NOMO-1 treated with DMSO at 0.1 percent for 48 hours (cell line): ENCODE measurements around the gene ATAD3C.
"Not testable (repeated sequence)": the region's sequence is repeated elsewhere in the genome, so short reads cannot be mapped to it uniquely, and the experiment has no call there.

Source experiments
- DNase-seq: peaks from one replicate; lab custom pipeline; 2025; ENCODE audit not compliant: unreplicated experiment; lab: John Stamatoyannopoulos, UW

The ATAD3C gene

GRCh38 chr1:1440262-1441001 lies 9.1 kb upstream of the ATAD3C start:
- DNase-seq, result no peak

GRCh38 chr1:1441002-1441888 lies 8.2 kb upstream of the ATAD3C start:
- peak; percentile 20 for DNase-seq

GRCh38 chr1:1442069-1442770 lies 7.3 kb upstream of the ATAD3C start:
- DNase-seq, result no peak

GRCh38 chr1:1446631-1447030 lies 2.9 kb upstream of the ATAD3C start:
- not testable (repeated sequence) for DNase-seq

- DNase-seq, result not testable (repeated sequence)
Observed at GRCh38 chr1:1450616-1451015, 1.1 kb downstream of the ATAD3C start.

GRCh38 chr1:1451696-1452364 lies 2.3 kb downstream of the ATAD3C start:
- no peak for DNase-seq

GRCh38 chr1:1452365-1452739 lies 2.9 kb downstream of the ATAD3C start:
- DNase-seq, result not testable (repeated sequence)

- no peak for DNase-seq
Observed at GRCh38 chr1:1452882-1453281, 3.4 kb downstream of the ATAD3C start.

GRCh38 chr1:1454286-1455056 lies 5.0 kb downstream of the ATAD3C start:
- not testable (repeated sequence) for DNase-seq

- DNase-seq, result no peak
Observed at GRCh38 chr1:1455366-1455884, 5.9 kb downstream of the ATAD3C start.

- not testable (repeated sequence) for DNase-seq
Observed at GRCh38 chr1:1455934-1456333, 6.4 kb downstream of the ATAD3C start.

- DNase-seq, result not testable (repeated sequence)
Observed at GRCh38 chr1:1456683-1457255, 7.3 kb downstream of the ATAD3C start.

GRCh38 chr1:1459156-1459555 lies 9.7 kb downstream of the ATAD3C start:
- DNase-seq, result not testable (repeated sequence)

- not testable (repeated sequence) for DNase-seq
Observed at GRCh38 chr1:1459711-1460110, 10.2 kb downstream of the ATAD3C start.

GRCh38 chr1:1460540-1461130 lies 11.1 kb downstream of the ATAD3C start:
- DNase-seq, result no peak

- no peak for DNase-seq
Observed at GRCh38 chr1:1461721-1462317, 12.3 kb downstream of the ATAD3C start.

GRCh38 chr1:1462318-1462966 lies 13.0 kb downstream of the ATAD3C start:
- no peak for DNase-seq

GRCh38 chr1:1463312-1463711 lies 13.8 kb downstream of the ATAD3C start:
- no peak for DNase-seq
